SH-SY5Y (cell line): Measurements from ENCODE around the gene GSG1L.

Source experiments
- GATA2 ChIP-seq: IDR thresholded peaks from 2 replicates; pipeline ENCODE4 v1.6.1; 2011; ENCODE audit warnings: mild to moderate bottlenecking, low read depth, low read length
- GATA3 ChIP-seq: IDR thresholded peaks from 2 replicates; pipeline ENCODE4 v1.6.1; 2011; ENCODE audit warnings: low read depth, mild to moderate bottlenecking, low read length, moderate library complexity

DNA sequence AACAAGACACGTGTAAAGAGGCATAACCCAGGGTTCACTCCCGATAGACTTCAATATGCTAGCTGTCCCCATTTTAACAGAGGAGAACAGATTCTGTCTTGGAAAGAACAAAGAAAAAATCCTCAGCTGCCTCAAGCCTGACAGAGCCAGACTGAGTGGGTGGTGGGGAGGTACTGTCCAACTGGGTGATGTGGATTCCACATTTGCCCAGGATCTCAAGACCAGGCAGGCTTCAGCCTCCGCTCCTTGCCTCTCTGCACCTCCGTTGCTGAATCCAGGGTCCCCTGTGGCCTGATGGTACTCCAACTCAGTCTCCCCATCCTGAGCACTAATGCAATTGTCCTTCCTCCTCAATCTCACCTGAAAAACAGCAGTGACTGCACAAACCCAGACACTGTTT is 163.8 kb downstream of the GSG1L start:
- TF ChIP-seq GATA2, result no peak
- TF ChIP-seq GATA3, result no peak
